Measurements from ENCODE around the gene DCAF5.

DCAF5 gene

GRCh38 chr14:69059658-69060623 lies 93.0 kb downstream of the DCAF5 start:
- Histone ChIP-seq H3K79me2 (ENCODE audit: low read length) (no peaks in the 10 kb centered on the region), H3K27ac (ENCODE audit: low read length) (no peak overlapping the region), H3K36me3 (replicated peaks; ENCODE audit: insufficient read depth, low read length) (no peaks in the 10 kb centered on the region), H2AFZ (ENCODE audit: low read length) (no peak overlapping the region), H3K9ac (ENCODE audit: low read length) (no peak overlapping the region), H3K4me3 (ENCODE audit: low read length) (no peak overlapping the region), H3K4me2 (ENCODE audit: low read depth, low read length) (no peak overlapping the region), H4K20me1 (ENCODE audit: insufficient read depth, low read length) (no peaks in the 10 kb centered on the region), H3K9me2 (replicated peaks; ENCODE audit: insufficient read depth, low read length) (no peaks in the 10 kb centered on the region), H3K4me1 (ENCODE audit: low read length) (no peaks in the 10 kb centered on the region), H3F3A (ENCODE audit: insufficient read depth, low read length) (no peaks in the 10 kb centered on the region), H3K9me3 (replicated peaks; ENCODE audit: insufficient read depth, low read length) (no peaks in the 10 kb centered on the region), H3K27me3 (replicated peaks; ENCODE audit: insufficient read depth, low read length) (no peaks in the 10 kb centered on the region)
- TF ChIP-seq EZH2phosphoT487 (IDR thresholded peaks at IDR 0.05; ENCODE audit: low read length) (no peak), EZH2 (optimal IDR thresholded peaks at IDR 0.05; ENCODE audit: low read depth, low read length) (no peak), CTCF (IDR thresholded peaks at IDR 0.05; ENCODE audit: low read length) (no peak)
- no peak for DNase-seq

- Histone ChIP-seq H3F3A (ENCODE audit: insufficient read depth, low read length) (no peaks in the 10 kb centered on the region), H3K9me3 (replicated peaks; ENCODE audit: insufficient read depth, low read length) (no peaks in the 10 kb centered on the region), H3K27ac (ENCODE audit: low read length) (no peak overlapping the region), H3K79me2 (ENCODE audit: low read length) (no peaks in the 10 kb centered on the region), H3K4me1 (ENCODE audit: low read length) (no peaks in the 10 kb centered on the region), H2AFZ (ENCODE audit: low read length) (no peak overlapping the region), H3K9ac (ENCODE audit: low read length) (no peak overlapping the region), H3K4me2 (ENCODE audit: low read depth, low read length) (no peak overlapping the region), H3K4me3 (ENCODE audit: low read length) (no peak overlapping the region), H4K20me1 (ENCODE audit: insufficient read depth, low read length) (no peaks in the 10 kb centered on the region), H3K9me2 (replicated peaks; ENCODE audit: insufficient read depth, low read length) (no peaks in the 10 kb centered on the region), H3K27me3 (replicated peaks; ENCODE audit: insufficient read depth, low read length) (no peaks in the 10 kb centered on the region), H3K36me3 (replicated peaks; ENCODE audit: insufficient read depth, low read length) (no peaks in the 10 kb centered on the region)
- no peak for DNase-seq
- TF ChIP-seq CTCF (IDR thresholded peaks at IDR 0.05; ENCODE audit: low read length) = no peak
- no peak for TF ChIP-seq EZH2 (optimal IDR thresholded peaks at IDR 0.05; ENCODE audit: low read depth, low read length)
- no peak for TF ChIP-seq EZH2phosphoT487 (IDR thresholded peaks at IDR 0.05; ENCODE audit: low read length)
These were observed 96.7 kb downstream of the DCAF5 start for GRCh38 chr14:69055999-69056788.

GRCh38 chr14:69055125-69055524 lies 97.8 kb downstream of the DCAF5 start:
- no peaks in the 10 kb centered on the region for H3K9me3 ChIP-seq (replicated peaks; ENCODE audit: insufficient read depth, low read length)
- no peaks in the 10 kb centered on the region for H3F3A ChIP-seq (ENCODE audit: insufficient read depth, low read length)
- DNase-seq = no peak
- no peak overlapping the region for H3K4me3 ChIP-seq (ENCODE audit: low read length)
- H3K4me2 ChIP-seq (ENCODE audit: low read depth, low read length) = no peak overlapping the region
- H3K79me2 ChIP-seq (ENCODE audit: low read length) = no peaks in the 10 kb centered on the region
- no peaks in the 10 kb centered on the region for H3K9me2 ChIP-seq (replicated peaks; ENCODE audit: insufficient read depth, low read length)
- H3K36me3 ChIP-seq (replicated peaks; ENCODE audit: insufficient read depth, low read length) = no peaks in the 10 kb centered on the region
- no peaks in the 10 kb centered on the region for H3K4me1 ChIP-seq (ENCODE audit: low read length)
- TF ChIP-seq CTCF (IDR thresholded peaks at IDR 0.05; ENCODE audit: low read length) = no peak
- TF ChIP-seq EZH2 (optimal IDR thresholded peaks at IDR 0.05; ENCODE audit: low read depth, low read length) = no peak
- TF ChIP-seq EZH2phosphoT487 (IDR thresholded peaks at IDR 0.05; ENCODE audit: low read length) = no peak
- no peaks in the 10 kb centered on the region for H3K27me3 ChIP-seq (replicated peaks; ENCODE audit: insufficient read depth, low read length)
- H4K20me1 ChIP-seq (ENCODE audit: insufficient read depth, low read length) = no peaks in the 10 kb centered on the region
- H2AFZ ChIP-seq (ENCODE audit: low read length) = no peak overlapping the region
- H3K9ac ChIP-seq (ENCODE audit: low read length) = no peak overlapping the region
- no peak overlapping the region for H3K27ac ChIP-seq (ENCODE audit: low read length)

All from MM.1S (cell line).